Adrenal gland (tissue), 5 donors: ENCODE results near the gene CDIPT.

Source experiments
- POLR2A ChIP-seq, 2 donors: fragments of 450-650 bp; IDR thresholded peaks; one replicate each; pipeline ENCODE4 v1.6.1; 2017; ENCODE audit warnings: antibody characterized with exemption in 2 of 2, mild to moderate bottlenecking in 2 of 2, moderate library complexity in 1 of 2
- TF ChIP-seq, protein P1 (sequence below), 6 experiments: fragments of 450-650 bp in 4 of 6; fragments of 200-600 bp in 2 of 6; sonication (generic) in 1 of 6; IDR thresholded peaks; 1 replicate in 5 of 6; 2 replicates in 1 of 6; pipeline versions ENCODE4 v1.5.1 to v1.8.0; 2016 to 2021; ENCODE audit warnings: antibody characterized with exemption in 6 of 6, mild to moderate bottlenecking in 2 of 6, moderate library complexity in 1 of 6
- donor health status: DM: no; HTN: no; CAD: no.

DNA sequence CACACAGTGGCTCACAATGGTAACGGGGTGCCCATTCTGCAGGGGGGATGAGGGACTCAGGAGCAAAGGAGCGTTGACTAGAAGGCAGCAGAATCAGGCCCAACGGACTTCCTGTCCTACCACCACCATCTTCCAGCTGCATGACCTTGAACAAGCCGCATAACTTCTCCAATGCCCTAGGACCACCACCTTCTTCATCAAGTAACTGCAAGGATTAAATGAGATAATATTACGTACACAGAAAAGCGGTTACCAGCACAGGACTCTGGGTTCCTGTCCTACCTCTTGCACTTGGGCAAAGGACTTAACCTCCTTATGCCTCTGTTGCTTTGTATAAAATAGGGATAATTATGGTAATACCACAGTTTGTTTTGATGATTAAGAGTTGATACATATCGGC lies 41.9 kb upstream of the CDIPT start:
- TF ChIP-seq, protein P1, sequence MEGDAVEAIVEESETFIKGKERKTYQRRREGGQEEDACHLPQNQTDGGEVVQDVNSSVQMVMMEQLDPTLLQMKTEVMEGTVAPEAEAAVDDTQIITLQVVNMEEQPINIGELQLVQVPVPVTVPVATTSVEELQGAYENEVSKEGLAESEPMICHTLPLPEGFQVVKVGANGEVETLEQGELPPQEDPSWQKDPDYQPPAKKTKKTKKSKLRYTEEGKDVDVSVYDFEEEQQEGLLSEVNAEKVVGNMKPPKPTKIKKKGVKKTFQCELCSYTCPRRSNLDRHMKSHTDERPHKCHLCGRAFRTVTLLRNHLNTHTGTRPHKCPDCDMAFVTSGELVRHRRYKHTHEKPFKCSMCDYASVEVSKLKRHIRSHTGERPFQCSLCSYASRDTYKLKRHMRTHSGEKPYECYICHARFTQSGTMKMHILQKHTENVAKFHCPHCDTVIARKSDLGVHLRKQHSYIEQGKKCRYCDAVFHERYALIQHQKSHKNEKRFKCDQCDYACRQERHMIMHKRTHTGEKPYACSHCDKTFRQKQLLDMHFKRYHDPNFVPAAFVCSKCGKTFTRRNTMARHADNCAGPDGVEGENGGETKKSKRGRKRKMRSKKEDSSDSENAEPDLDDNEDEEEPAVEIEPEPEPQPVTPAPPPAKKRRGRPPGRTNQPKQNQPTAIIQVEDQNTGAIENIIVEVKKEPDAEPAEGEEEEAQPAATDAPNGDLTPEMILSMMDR (IDR thresholded peaks at IDR 0.05): no peak
- TF ChIP-seq POLR2A (IDR thresholded peaks at IDR 0.05): no peak
